Karpas-422 (cell line): Measurements from ENCODE around the gene JAG2. TPM values are rescaled to one million over a fixed set of nuclear protein-coding genes. Genes with fewer than 3 reads are reported as not detected.
A peak's percentile ranks its signal among the peaks of the same experiment; 100 is the strongest.

Experiments used
- DNase-seq: peaks from one replicate; pipeline ENCODE4 v3.0.0-alpha.2; 2015
- H2AFZ ChIP-seq: fragments of 200-600 bp; sonication (generic); 2 replicates; pipeline ENCODE4 v1.6.1; 2014; ENCODE audit warnings: antibody characterized with exemption, low read length, mixed read lengths
- H3K27ac ChIP-seq: fragments of 200-600 bp; sonication (generic); 2 replicates; pipeline ENCODE4 v1.5.1; 2014; ENCODE audit warnings: mild to moderate bottlenecking, low read length, moderate library complexity
- H3K27me3 ChIP-seq: fragments of 200-600 bp; sonication (generic); 2 replicates; pipeline ENCODE4 v1.6.1; 2014; ENCODE audit warnings: low read length, mixed read lengths
- H3K36me3 ChIP-seq: fragments of 200-600 bp; sonication (generic); 2 replicates; pipeline ENCODE4 v1.6.1; 2014; ENCODE audit warnings: low read length, mixed read lengths; ENCODE audit not compliant: insufficient read depth
- H3K4me1 ChIP-seq: fragments of 200-600 bp; sonication (generic); 2 replicates; pipeline ENCODE4 v1.6.1; 2014; ENCODE audit warnings: mild to moderate bottlenecking, low read length, mixed read lengths
- H3K4me2 ChIP-seq: fragments of 200-600 bp; sonication (generic); 2 replicates; pipeline ENCODE4 v1.6.1; 2014; ENCODE audit warnings: low read length, low read depth, mild to moderate bottlenecking; ENCODE audit not compliant: poor library complexity, severe bottlenecking
- H3K4me3 ChIP-seq: fragments of 200-600 bp; sonication (generic); 2 replicates; pipeline ENCODE4 v1.5.1; 2014; ENCODE audit warnings: mild to moderate bottlenecking, antibody characterized with exemption, low read length, mixed read lengths
- H3K79me2 ChIP-seq: fragments of 200-600 bp; sonication (generic); 2 replicates; pipeline ENCODE4 v1.6.1; 2014; ENCODE audit warnings: mild to moderate bottlenecking, low read length, mixed read lengths
- H3K9ac ChIP-seq: fragments of 200-600 bp; sonication (generic); 2 replicates; pipeline ENCODE4 v1.6.0; 2014; ENCODE audit warnings: low read length
- H3K9me2 ChIP-seq: fragments of 200-600 bp; sonication (generic), shearing (Covaris generic); replicated peaks from 2 replicates; pipeline ENCODE4 v1.6.0; 2014; ENCODE audit warnings: mild to moderate bottlenecking, low read length, moderate library complexity; ENCODE audit not compliant: insufficient read depth
- H3K9me3 ChIP-seq: fragments of 300-700, 200-600 bp; sonication (generic); 2 replicates; pipeline ENCODE4 v1.6.1; 2014; ENCODE audit warnings: low read length, mixed read lengths
- H4K20me1 ChIP-seq: fragments of 200-600 bp; sonication (generic); 2 replicates; pipeline ENCODE4 v1.6.1; 2014; ENCODE audit warnings: mild to moderate bottlenecking, antibody characterized with exemption, low read length, low read depth; ENCODE audit not compliant: insufficient read depth
- total RNA-seq: library from RNA; depleted of rRNA; stranded (reverse); fragments of >200 nt; shearing (Covaris generic); gene quantifications from 2 replicates; pipeline ENCODE4 v1.2.3, GENCODE V29; 2014; ENCODE audit warnings: low replicate concordance

Gene JAG2
- total RNA-seq, 1 experiment from 2014 or later = not detected

DNA sequence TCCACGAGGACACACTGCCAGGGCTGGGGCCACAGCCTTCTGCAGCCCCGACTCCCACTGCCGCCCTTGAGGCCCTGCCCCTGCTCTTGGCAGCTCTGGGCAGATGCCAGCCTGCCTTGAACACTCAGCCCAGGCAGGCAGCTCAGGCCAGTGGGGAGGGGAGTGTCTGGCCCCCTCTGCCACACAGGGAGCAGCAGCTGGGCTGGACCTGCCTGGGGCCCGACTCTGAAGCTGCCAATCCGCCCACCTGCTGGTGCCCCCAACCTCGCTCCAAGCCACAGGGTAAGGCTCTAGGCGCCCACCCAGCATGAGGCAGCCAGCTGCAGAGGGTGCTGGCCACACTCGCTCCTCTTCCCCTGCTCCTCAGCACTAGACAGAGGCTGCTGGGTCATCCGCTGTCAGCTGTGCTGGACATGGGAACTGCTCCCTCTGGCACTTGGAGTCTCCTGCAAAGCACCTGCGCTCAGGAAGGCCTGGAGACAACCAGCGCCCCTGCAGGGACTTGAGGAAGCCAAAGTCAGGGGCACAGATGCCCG lies 37.2 kb upstream of the JAG2 start:
- Histone ChIP-seq H2AFZ (no peak overlapping the region), H3K4me2 (no peak overlapping the region), H3K9ac (no peak overlapping the region)

DNA sequence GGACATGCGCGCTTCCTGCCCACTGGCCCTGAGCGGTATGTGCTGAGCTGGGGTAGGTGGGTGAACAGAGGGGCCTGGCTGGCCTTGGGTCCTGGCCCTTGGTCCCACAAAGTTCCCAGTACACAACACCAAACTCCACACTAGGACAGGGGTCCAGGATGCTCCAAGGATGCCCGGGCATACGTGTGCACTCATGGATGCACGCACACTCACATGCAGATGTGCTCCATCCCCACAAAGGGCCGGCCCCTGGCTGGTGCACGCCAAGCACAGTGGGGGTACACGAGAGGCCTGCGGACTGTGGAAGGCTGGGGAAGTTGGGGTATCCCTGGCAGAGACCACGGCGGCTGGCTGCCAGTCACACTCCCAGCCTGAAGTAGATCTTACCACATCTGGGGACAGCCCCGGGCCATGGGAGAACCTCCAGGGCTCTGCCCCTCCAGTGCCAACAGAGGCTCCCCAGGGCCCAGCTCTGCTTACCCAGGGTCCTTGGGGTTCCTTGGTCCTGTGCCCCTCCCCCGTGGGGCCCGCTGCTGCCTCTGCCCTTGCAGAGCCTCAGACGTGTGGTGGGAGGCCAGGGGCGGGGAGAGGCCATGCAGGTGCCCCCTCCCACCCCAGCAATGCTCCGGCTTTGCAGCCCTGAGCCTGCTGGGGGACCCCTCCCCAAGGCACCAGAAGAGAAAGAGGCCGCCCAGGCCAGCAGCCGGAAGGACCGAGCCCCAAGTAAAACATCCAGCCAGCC lies 36.5 kb upstream of the JAG2 start:
- no peak for DNase-seq
- H3K79me2 ChIP-seq = no peaks in the 10 kb centered on the region
- no peak overlapping the region for H3K4me3 ChIP-seq
- peaks cover 30% of the 10 kb centered on the region; the same call in 1 of the 2 replicates for H4K20me1 ChIP-seq
- H3K9me3 ChIP-seq = no peaks in the 10 kb centered on the region
- H3K9ac ChIP-seq = no peak overlapping the region
- H3K27me3 ChIP-seq = no peaks in the 10 kb centered on the region
- no peak overlapping the region for H2AFZ ChIP-seq
- no peaks in the 10 kb centered on the region for H3K4me1 ChIP-seq
- no peak overlapping the region for H3K4me2 ChIP-seq
- no peaks in the 10 kb centered on the region for H3K36me3 ChIP-seq
- H3K27ac ChIP-seq = no peak overlapping the region
- H3K9me2 ChIP-seq = no peaks in the 10 kb centered on the region

More for the DNA sequence above, 37.2 kb upstream of the JAG2 start:
- Histone ChIP-seq H3K9me3 (no peaks in the 10 kb centered on the region), H3K4me1 (no peaks in the 10 kb centered on the region), H3K27ac (no peak overlapping the region), H3K4me3 (no peak overlapping the region), H3K36me3 (no peaks in the 10 kb centered on the region), H4K20me1 (peaks cover 30% of the 10 kb centered on the region; the same call in 1 of the 2 replicates), H3K27me3 (no peaks in the 10 kb centered on the region), H3K9me2 (no peaks in the 10 kb centered on the region), H3K79me2 (no peaks in the 10 kb centered on the region)
- no peak for DNase-seq

DNA sequence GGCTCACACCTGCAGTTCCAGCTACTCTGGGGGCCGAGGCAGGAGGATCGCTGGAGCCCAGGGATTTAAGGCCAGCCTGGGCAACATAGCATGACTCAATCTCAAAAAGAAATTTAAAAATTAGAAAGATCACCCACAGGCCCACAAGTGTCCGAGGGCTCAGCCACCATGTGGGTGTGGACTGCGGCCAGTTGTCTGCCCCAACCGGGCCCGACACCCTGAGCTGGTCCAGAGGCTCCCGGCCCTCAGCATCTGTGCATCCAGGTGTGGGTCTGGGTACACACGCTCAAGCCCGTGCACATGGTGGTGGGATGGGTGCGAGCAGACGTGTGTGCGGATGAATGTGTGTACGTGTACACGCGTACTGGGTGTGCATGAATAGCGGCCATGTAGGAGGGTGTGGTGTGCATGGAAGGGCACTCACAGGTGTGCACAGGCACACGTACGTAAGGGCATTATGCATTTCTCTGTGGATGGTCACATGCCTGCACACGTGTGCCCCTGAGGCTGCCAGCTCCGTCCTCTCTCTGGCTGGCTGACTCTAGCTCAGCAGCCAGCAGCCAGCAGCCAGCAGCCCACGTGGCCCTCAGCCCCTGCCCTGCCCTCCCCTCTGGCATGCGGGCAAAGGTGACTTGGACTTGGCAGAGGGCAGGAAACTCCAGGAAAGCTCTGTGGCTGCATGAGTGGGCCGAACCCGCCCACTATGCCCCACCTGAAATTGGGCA lies 35.8 kb upstream of the JAG2 start:
- H3K9ac ChIP-seq = no peak overlapping the region
- H3K36me3 ChIP-seq = no peaks in the 10 kb centered on the region
- no peaks in the 10 kb centered on the region for H3K9me2 ChIP-seq
- H3K9me3 ChIP-seq = no peaks in the 10 kb centered on the region
- H4K20me1 ChIP-seq = peaks cover 26% of the 10 kb centered on the region; the same call in 1 of the 2 replicates
- no peaks in the 10 kb centered on the region for H3K27me3 ChIP-seq
- no peaks in the 10 kb centered on the region for H3K4me1 ChIP-seq
- H3K4me3 ChIP-seq = no peak overlapping the region
- H3K4me2 ChIP-seq = no peak overlapping the region
- no peak overlapping the region for H3K27ac ChIP-seq
- no peaks in the 10 kb centered on the region for H3K79me2 ChIP-seq
- DNase-seq = no peak
- no peak overlapping the region for H2AFZ ChIP-seq

DNA sequence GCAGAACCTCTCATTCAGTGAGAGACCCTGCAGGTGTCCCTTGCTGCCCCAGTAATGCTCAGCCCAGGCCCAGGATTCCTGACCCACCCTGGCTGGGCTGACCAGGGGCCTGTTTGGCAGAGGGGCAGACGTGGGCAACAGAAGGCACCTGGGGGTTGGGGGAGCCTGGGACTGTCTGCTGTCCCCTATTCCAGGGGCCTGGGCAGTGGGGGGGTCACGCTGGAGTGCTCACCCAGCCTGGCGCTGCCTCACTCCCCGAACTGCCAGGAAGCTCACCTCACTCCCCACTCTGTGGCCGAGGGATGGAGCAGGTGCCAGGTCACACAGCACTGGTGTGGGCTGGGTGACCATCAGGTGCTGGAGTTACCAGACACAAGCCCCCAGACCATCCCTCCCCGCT lies 35.1 kb upstream of the JAG2 start:
- Histone ChIP-seq H3K4me3 (no peak overlapping the region), H3K9ac (no peak overlapping the region), H3K4me1 (no peaks in the 10 kb centered on the region), H4K20me1 (peaks cover 31% of the 10 kb centered on the region; the same call in 1 of the 2 replicates), H3K36me3 (no peaks in the 10 kb centered on the region), H3K79me2 (no peaks in the 10 kb centered on the region), H3K27me3 (no peaks in the 10 kb centered on the region), H3K4me2 (no peak overlapping the region), H3K9me2 (no peaks in the 10 kb centered on the region), H3K9me3 (no peaks in the 10 kb centered on the region), H3K27ac (no peak overlapping the region), H2AFZ (no peak overlapping the region)
- DNase-seq = no peak

DNA sequence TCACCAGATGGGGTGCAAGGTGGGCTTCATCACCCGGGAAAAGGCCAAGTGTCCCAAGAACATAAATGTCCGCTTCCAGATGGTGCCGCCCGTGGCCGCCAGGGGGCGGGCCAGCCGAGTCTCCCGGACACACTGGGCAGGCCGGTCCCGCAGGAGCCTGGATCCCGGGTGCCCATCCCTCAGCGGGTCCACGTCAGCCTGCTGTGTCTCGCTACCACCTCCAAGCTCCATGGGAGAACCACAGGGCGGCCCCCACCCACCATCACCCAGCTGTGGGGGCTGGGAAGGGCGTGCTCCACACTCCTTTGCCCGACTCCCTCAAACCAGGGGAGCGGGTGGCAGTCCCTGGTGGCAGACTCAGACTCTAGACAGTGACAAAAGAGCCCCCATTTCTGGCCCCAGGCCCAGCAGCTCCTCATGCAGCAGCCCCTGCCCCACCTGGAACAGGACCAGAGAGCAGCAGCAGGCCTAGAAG lies 34.5 kb upstream of the JAG2 start:
- Histone ChIP-seq H3K27me3 (no peaks in the 10 kb centered on the region), H3K9me3 (no peaks in the 10 kb centered on the region), H3K9me2 (no peaks in the 10 kb centered on the region), H3K4me1 (no peaks in the 10 kb centered on the region), H3K4me2 (no peak overlapping the region), H3K27ac (no peak overlapping the region), H4K20me1 (peaks cover 37% of the 10 kb centered on the region; the same call in 1 of the 2 replicates), H3K36me3 (no peaks in the 10 kb centered on the region), H2AFZ (no peak overlapping the region), H3K9ac (no peak overlapping the region), H3K79me2 (no peaks in the 10 kb centered on the region), H3K4me3 (no peak overlapping the region)
- peak; percentile 81 for DNase-seq

DNA sequence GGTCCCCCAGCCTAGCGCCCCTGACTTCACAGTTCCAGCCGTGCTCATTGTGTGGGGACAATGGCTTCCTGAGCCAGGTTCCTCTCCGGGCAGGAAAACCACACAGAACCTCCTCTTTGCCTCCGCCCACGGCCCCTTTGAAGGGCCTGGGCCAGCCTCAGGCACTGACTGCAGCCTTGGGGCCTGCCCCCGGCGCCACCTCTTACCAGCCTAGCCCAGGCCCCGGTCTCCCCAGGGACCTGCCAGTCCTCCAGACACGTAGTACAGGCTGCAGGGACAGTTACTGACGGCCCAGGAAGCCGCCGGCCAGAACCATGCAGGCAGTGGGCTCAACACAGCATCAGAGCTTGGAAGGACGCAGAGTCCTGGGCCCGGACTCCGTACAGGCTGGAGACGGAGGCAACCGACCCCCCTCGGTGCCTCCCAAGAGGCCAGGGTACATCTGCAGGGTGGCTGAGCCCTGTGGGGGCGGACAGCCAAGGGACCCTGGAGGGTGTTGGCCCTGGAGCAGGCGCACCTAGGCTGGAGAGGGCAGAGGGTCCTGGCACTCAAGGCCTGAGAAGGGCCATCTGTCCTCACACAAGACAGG lies 33.4 kb upstream of the JAG2 start:
- Histone ChIP-seq H3K9me2 (no peaks in the 10 kb centered on the region), H3K79me2 (no peaks in the 10 kb centered on the region), H3K36me3 (no peaks in the 10 kb centered on the region), H3K4me1 (no peaks in the 10 kb centered on the region), H3K4me3 (no peak overlapping the region), H3K4me2 (no peak overlapping the region), H3K9ac (no peak overlapping the region), H3K9me3 (no peaks in the 10 kb centered on the region), H3K27me3 (no peaks in the 10 kb centered on the region), H2AFZ (no peak overlapping the region), H4K20me1 (peaks cover 39% of the 10 kb centered on the region; the same call in 1 of the 2 replicates), H3K27ac (no peak overlapping the region)
- no peak for DNase-seq

DNA sequence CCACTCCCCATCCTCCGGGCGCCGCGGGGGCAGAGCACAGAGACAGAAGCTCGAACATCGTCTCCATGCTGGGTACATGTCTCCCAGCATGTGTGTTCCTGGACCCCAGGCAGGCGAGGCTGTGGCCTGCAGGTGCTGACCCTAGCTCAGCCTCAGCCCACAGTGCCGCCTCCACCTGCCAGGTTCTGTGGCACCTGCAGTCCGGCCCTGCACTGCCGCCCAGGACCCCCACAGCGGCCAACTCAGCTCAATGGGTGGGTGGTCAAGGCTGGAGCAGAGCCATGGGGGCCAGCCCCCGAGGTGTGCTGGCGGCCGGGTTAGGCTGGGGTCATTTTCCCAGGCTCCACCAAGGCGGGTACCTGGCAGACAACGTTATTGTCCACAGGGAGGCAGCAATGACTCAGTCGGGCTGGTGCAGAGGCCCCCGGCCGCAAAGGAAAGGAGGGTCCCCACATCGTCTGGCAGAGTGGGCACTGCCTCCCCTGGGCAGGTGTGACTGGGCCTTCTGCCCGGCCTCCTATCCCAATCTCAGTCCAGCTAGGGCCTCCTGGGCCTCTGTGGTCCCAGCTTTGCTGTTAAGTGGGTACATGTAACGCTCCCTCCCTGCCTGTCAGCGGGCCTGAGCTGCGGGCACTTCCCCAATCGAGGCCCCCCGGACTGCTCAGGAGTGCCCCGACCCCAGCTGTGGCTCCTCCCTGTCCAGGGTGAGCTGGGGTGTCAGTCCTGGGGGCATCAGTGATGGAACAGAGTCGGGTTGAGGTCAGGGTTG lies 32.8 kb upstream of the JAG2 start:
- Histone ChIP-seq H3K4me2 (no peak overlapping the region), H3K4me3 (no peak overlapping the region), H2AFZ (no peak overlapping the region), H3K4me1 (no peaks in the 10 kb centered on the region), H3K27me3 (no peaks in the 10 kb centered on the region), H3K9ac (no peak overlapping the region), H4K20me1 (peaks cover 39% of the 10 kb centered on the region; the same call in 1 of the 2 replicates), H3K9me3 (no peaks in the 10 kb centered on the region), H3K27ac (no peak overlapping the region), H3K36me3 (no peaks in the 10 kb centered on the region), H3K79me2 (no peaks in the 10 kb centered on the region), H3K9me2 (no peaks in the 10 kb centered on the region)
- DNase-seq = no peak
